RWPE1 (cell line): ENCODE results near the gene HRH4.

ENCODE experiments used
- CTCF ChIA-PET: fragments of 350-600 bp; sonication (Branson Sonifier 250); formaldehyde crosslinking; extraction: SDS; loops from one replicate; lab custom pipeline; 2021; lab: Yijun Ruan, JAX
- POLR2A ChIA-PET: fragments of 400-600 bp; formaldehyde crosslinking; extraction: SDS; loops from one replicate; lab custom pipeline; 2020; ENCODE audit warnings: antibody characterized with exemption; ENCODE audit not compliant: low non-redundant PET; lab: Yijun Ruan, JAX
- DNase-seq: peaks from one replicate; pipeline ENCODE4 v3.0.0; 2012; ENCODE audit warnings: low spot score
- H3K27ac ChIP-seq: fragments of 450-650 bp; 2 replicates; pipeline ENCODE4 v1.5.1; 2017
- TF ChIP-seq, protein P1 (sequence below): fragments of 450-650 bp; conservative IDR thresholded peaks from 2 replicates; pipeline ENCODE4 v1.5.1; 2017; ENCODE audit warnings: low read depth, mild to moderate bottlenecking

The HRH4 gene

DNA sequence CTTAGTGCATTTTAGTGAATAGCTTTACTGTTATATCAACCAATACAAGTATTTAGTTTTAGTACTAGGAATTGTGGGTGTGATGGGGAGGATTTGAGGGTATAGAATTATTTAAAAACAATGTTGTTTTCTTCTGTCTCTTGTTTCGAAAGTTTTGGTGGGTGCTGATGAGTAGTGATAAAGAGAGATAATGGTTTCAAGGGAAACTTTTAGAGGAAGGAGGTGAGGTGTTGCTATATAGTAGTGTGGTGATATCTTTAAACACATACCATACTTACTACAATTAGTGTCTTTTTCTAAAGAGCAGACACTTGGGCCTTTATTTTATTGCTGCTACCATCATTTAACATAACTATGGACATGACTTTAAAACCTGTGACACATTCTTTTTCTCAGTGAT is 23.5 kb upstream of the HRH4 start:
- POLR2A ChIA-PET: no interaction called here
- DNase-seq: no peak
- TF ChIP-seq, protein P1, sequence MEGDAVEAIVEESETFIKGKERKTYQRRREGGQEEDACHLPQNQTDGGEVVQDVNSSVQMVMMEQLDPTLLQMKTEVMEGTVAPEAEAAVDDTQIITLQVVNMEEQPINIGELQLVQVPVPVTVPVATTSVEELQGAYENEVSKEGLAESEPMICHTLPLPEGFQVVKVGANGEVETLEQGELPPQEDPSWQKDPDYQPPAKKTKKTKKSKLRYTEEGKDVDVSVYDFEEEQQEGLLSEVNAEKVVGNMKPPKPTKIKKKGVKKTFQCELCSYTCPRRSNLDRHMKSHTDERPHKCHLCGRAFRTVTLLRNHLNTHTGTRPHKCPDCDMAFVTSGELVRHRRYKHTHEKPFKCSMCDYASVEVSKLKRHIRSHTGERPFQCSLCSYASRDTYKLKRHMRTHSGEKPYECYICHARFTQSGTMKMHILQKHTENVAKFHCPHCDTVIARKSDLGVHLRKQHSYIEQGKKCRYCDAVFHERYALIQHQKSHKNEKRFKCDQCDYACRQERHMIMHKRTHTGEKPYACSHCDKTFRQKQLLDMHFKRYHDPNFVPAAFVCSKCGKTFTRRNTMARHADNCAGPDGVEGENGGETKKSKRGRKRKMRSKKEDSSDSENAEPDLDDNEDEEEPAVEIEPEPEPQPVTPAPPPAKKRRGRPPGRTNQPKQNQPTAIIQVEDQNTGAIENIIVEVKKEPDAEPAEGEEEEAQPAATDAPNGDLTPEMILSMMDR: no peak
- CTCF ChIA-PET: no interaction called here
- H3K27ac ChIP-seq: no peak overlapping the region

DNA sequence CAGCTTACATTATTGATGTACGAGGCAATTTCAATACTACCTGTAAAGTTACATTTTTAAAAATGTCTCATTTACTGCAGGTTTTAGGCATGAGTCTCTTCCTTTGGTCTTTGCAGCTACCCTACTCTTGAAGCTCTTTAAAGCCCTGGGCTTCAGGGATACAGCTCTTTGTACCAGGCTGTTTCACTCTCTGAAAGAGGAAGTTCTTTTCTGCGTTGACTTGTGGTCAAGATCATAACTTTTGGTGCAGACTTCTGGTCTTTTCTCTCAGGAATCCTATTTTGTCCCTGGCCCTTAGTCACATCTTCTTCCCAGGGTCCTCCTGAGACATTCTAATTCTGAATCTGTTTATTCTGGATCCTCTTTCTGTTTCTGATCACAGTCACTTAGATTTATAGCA is 16.6 kb upstream of the HRH4 start:
- ChIA-PET CTCF (no interaction called here), POLR2A (no interaction called here)
- no peak overlapping the region for H3K27ac ChIP-seq
- DNase-seq: no peak
- TF ChIP-seq, protein P1: no peak

DNA sequence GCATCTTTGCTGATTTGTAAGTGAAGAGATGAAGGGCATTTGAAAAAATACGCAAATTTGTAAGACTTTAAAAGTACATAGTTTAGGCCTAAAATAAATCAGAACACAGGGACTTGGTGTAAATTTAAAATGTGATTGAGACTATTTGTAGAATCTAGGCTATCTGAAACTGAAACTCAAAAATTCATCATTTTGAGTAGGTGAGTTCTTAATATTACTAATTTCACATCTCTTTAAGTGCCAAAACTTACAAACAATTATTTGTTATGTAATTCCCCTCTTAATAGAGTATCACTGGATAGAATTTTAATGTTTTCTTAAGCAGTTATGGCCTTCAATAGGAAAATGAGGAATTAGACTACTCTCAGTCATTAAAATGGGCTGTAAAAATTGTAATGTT is 14.0 kb upstream of the HRH4 start:
- TF ChIP-seq, protein P1: no peak
- ChIA-PET POLR2A (no interaction called here), CTCF (no interaction called here)
- no peak overlapping the region for H3K27ac ChIP-seq
- DNase-seq: no peak

DNA sequence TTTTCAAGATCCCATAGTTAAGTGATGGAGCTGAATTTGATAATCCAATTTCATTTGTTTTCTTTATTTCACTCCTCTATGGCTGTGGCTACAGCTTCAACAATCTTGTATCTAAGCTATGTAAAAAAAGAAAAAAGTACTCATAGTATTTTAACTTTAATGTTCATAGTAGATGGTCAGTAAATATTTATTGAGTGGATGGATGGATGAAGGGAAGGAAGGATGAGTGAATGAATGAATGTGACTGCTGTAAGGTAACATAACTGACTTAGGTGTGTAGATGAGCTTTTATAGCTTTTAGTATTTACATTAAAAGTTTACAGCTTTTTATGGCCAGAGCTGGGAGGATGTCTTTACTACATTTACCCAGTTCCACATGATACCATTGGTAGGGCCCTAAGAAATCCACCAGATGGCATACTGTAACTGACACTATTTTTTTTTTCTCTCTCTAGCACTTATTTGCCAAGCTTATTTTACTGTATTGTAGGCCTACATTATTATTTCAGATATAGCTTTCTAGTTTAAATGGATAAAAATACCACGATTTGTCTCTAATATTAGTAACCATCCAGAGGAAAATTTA is 13.4 kb upstream of the HRH4 start:
- CTCF ChIA-PET: interaction anchor here (0.7 kb wide), 2 partner anchors 40 to 243 kb away, joined by 3 to 5 read pairs; no protein-coding TSS in a partner anchor
- POLR2A ChIA-PET: no interaction called here
- DNase-seq: no peak
- TF ChIP-seq, protein P1: no peak
- no peak overlapping the region for H3K27ac ChIP-seq

DNA sequence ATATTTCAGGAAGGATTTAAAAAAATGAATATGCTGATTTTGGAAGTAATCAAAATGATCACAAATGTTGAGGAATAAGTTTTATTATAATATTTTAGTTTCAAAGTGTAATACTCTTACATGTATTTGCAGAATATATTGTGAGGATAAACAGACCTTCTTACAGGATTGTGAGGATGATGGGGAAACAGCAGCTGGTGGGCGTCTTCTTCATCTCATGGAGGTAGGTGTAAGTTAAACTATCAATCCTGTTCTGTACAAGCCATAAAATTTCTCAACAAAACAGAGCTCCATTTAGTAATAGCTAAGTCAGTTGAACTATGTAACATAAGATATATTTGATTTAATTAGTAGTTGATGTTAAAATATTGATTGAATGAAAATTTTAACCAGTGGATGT is 12.5 kb upstream of the HRH4 start:
- DNase-seq: no peak
- POLR2A ChIA-PET: no interaction called here
- TF ChIP-seq, protein P1: no peak
- H3K27ac ChIP-seq: no peak overlapping the region
- CTCF ChIA-PET: interaction anchor here (0.7 kb wide), 1 partner anchor 40 kb away, joined by 3 read pairs; no protein-coding TSS in a partner anchor

DNA sequence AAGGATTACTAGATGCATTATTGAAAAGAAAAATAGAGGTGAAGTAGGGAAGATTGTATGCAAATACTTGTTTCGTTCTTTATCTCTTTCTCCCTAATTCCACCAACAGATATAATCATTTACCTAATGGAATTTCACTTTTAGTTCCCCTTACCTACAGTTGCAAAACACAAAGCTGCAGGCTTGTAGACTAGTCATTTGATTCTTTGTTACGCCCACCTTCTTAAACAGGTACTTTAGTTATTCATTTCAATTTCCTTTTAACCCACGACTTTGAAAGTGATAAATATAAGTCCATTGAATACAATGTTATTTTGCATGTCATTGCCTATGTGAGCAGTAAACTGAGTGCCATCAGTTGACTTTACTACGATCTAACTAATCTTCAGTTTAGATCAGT is 3.9 kb upstream of the HRH4 start:
- ChIA-PET POLR2A (no interaction called here), CTCF (no interaction called here)
- no peak for DNase-seq
- TF ChIP-seq, protein P1: no peak
- H3K27ac ChIP-seq: no peak overlapping the region
